Brain microvascular endothelial cell (primary cell): Measurements from ENCODE around the gene EEA1.

Experiments used
- DNase-seq: peaks from one replicate; pipeline ENCODE4 v3.0.0-alpha.2; 2020
- H3K27ac ChIP-seq: fragments of 250-450 bp; sonication (Bioruptor Pico); 2 replicates; pipeline ENCODE4 v1.5.1; 2020; ENCODE audit warnings: mild to moderate bottlenecking, moderate library complexity
- H3K27me3 ChIP-seq: fragments of 250-450 bp; sonication (Bioruptor Pico); replicated peaks from 2 replicates; pipeline ENCODE4 v1.5.1; 2020; ENCODE audit warnings: mild to moderate bottlenecking
- H3K36me3 ChIP-seq: fragments of 250-450 bp; sonication (Bioruptor Pico); replicated peaks from 2 replicates; pipeline ENCODE4 v1.5.1; 2020; ENCODE audit warnings: mild to moderate bottlenecking
- H3K4me3 ChIP-seq: 2 replicates; pipeline ENCODE4 v1.5.1; 2011; ENCODE audit warnings: low read depth, mild to moderate bottlenecking, control low read depth, low read length, moderate library complexity
- CTCF ChIP-seq: IDR thresholded peaks from 2 replicates; pipeline ENCODE4 v1.5.1; 2011; ENCODE audit warnings: low read depth, mild to moderate bottlenecking, moderate library complexity, low read length, control low read depth, inconsistent platforms; ENCODE audit errors: missing control alignments
- in situ Hi-C: cut with HindIII; loops from 2 replicates; pipeline ENCODE4 v1.10.0; 2017; ENCODE audit warnings: low sequenced_read_pairs, low pct_ligation_motif_present

The EEA1 gene

GRCh38 chr12:92926549-92926948, 2.5 kb downstream of the EEA1 start:
- H3K4me3 ChIP-seq: no peak overlapping the region

GRCh38 chr12:92921877-92922276, 7.2 kb downstream of the EEA1 start:
- no peak for DNase-seq
- Histone ChIP-seq H3K27ac (no peak overlapping the region), H3K27me3 (no peaks in the 10 kb centered on the region), H3K36me3 (no peaks in the 10 kb centered on the region), H3K4me3 (no peak overlapping the region)
- in situ Hi-C loops: no loop called here
- TF ChIP-seq CTCF: no peak

More at GRCh38 chr12:92926549-92926948, 2.5 kb downstream of the EEA1 start:
- no peaks in the 10 kb centered on the region for H3K36me3 ChIP-seq
- no peak for DNase-seq
- H3K27me3 ChIP-seq: no peaks in the 10 kb centered on the region
- peak overlapping the region; percentile 85 for H3K27ac ChIP-seq
- no peak for TF ChIP-seq CTCF
- in situ Hi-C loops: no loop called here

GRCh38 chr12:92915365-92915764, 13.7 kb downstream of the EEA1 start:
- no peak overlapping the region for H3K4me3 ChIP-seq
- in situ Hi-C loops: no loop called here

GRCh38 chr12:92914170-92914569, 14.9 kb downstream of the EEA1 start:
- no peak for TF ChIP-seq CTCF
- no peak overlapping the region for H3K27ac ChIP-seq
- no peak overlapping the region for H3K4me3 ChIP-seq
- no peak for DNase-seq
- no peaks in the 10 kb centered on the region for H3K36me3 ChIP-seq
- in situ Hi-C loops: no loop called here
- H3K27me3 ChIP-seq: no peaks in the 10 kb centered on the region

More at GRCh38 chr12:92915365-92915764, 13.7 kb downstream of the EEA1 start:
- DNase-seq: no peak
- H3K27ac ChIP-seq: no peak overlapping the region
- H3K36me3 ChIP-seq: no peaks in the 10 kb centered on the region
- TF ChIP-seq CTCF: no peak
- H3K27me3 ChIP-seq: no peaks in the 10 kb centered on the region

DNA sequence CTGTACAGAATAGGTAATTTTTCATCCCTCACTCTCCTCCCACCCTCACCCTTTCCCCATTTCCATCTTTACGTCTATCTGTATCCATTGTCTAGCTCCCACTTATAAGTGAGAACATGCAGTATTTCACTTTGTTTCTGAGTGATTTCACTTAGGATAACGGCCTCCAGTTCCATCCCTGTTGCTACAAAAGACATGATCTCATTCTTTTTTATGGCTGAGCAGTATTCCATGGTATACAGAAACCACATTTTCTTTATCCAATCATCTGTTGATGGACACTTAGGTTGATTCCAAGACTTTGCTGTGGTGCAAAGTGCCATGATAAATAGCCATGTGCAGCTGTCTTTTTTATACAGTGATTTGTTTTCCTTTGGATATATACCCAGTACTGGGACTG, 16.4 kb downstream of the EEA1 start:
- in situ Hi-C loops: no loop called here
- Histone ChIP-seq H3K4me3 (no peak overlapping the region), H3K27ac (no peak overlapping the region), H3K27me3 (no peaks in the 10 kb centered on the region), H3K36me3 (no peaks in the 10 kb centered on the region)
- DNase-seq: no peak
- TF ChIP-seq CTCF: no peak

GRCh38 chr12:92912052-92912451, 17.0 kb downstream of the EEA1 start:
- TF ChIP-seq CTCF: no peak
- Histone ChIP-seq H3K27ac (no peak overlapping the region), H3K4me3 (no peak overlapping the region), H3K27me3 (no peaks in the 10 kb centered on the region), H3K36me3 (no peaks in the 10 kb centered on the region)
- DNase-seq: no peak
- in situ Hi-C loops: no loop called here
